ENCODE results near the gene IQGAP3.

- TF ChIP-seq CTCF (IDR thresholded peaks at IDR 0.05; ENCODE audit: low read depth, low read length, missing input control) (no peak), RAD21 (IDR thresholded peaks at IDR 0.05) (no peak), EGR1 (IDR thresholded peaks at IDR 0.05; ENCODE audit: low read depth in 2 of 2) (no peak), SP1 (IDR thresholded peaks at IDR 0.05) (no peak), TAF1 (conservative IDR thresholded peaks at IDR 0.05) (no peak), MAX (IDR thresholded peaks at IDR 0.05) (no peak), NR2F2 (IDR thresholded peaks at IDR 0.05) (no peak), HNF4A (conservative IDR thresholded peaks at IDR 0.05) (no peak)
Observed at GRCh38 chr1:156478250-156478627, 94.1 kb downstream of the IQGAP3 start.

Data from liver (tissue), 3 donors.